Naive thymus-derived CD4-positive, alpha-beta T cell (primary cell): ENCODE data around the gene FBXO31. TPM values are rescaled to one million over a fixed set of nuclear protein-coding genes. Genes with fewer than 3 reads are reported as not detected.

Experiments used
- ATAC-seq: fragments of 150-1000 bp; cut with Tn5 transposase; 2 replicates; pipeline ENCODE4 v1.10.0; 2021; ENCODE audit warnings: mild to moderate bottlenecking, moderate library complexity
- CTCF ChIA-PET: fragments of 350-600 bp; sonication (Branson Sonifier 250); formaldehyde crosslinking; loops from one replicate; lab custom pipeline; 2021; ENCODE audit warnings: antibody characterized with exemption; lab: Charles Lee
- POLR2A ChIA-PET: fragments of 350-600 bp; sonication (Branson Sonifier 250); formaldehyde crosslinking; loops from one replicate; lab custom pipeline; 2021; ENCODE audit warnings: antibody characterized with exemption, inconsistent platforms; lab: Charles Lee
- DNase-seq, 9 donors: peaks; one replicate each; pipeline versions ENCODE4 v3.0.0 to v3.0.0-alpha.2; 2020 to 2022; ENCODE audit warnings: mixed read lengths in 1 of 9
- H3K27ac ChIP-seq: one replicate; pipeline ENCODE4 v1.7.0; 2013; ENCODE audit warnings: mild to moderate bottlenecking, low read depth, low read length, moderate library complexity
- H3K27me3 ChIP-seq, 2 donors: one replicate each; pipeline ENCODE4 v1.7.0; 2013; ENCODE audit warnings: low read length in 2 of 2, mild to moderate bottlenecking in 2 of 2, moderate library complexity in 2 of 2; ENCODE audit not compliant: control insufficient read depth in 2 of 2, insufficient read depth in 2 of 2
- H3K36me3 ChIP-seq, 3 experiments: 1 replicate in 2 of 3; 2 replicates in 1 of 3; pipeline ENCODE4 v1.7.0; 2013; ENCODE audit warnings: low read length in 3 of 3, mild to moderate bottlenecking in 3 of 3, moderate library complexity in 1 of 3; ENCODE audit not compliant: insufficient read depth in 3 of 3, control insufficient read depth in 2 of 3
- H3K4me1 ChIP-seq, 2 donors: one replicate each; pipeline ENCODE4 v1.7.0; 2013; ENCODE audit warnings: low read length in 2 of 2, mild to moderate bottlenecking in 2 of 2, moderate library complexity in 1 of 2; ENCODE audit not compliant: control insufficient read depth in 2 of 2, insufficient read depth in 2 of 2
- H3K4me3 ChIP-seq: 2 replicates; pipeline ENCODE4 v1.7.0; 2013; ENCODE audit warnings: mild to moderate bottlenecking, low read length
- H3K9me3 ChIP-seq, 3 experiments: 1 replicate in 2 of 3; 2 replicates in 1 of 3; pipeline ENCODE4 v1.7.0; 2013; ENCODE audit warnings: low read length in 3 of 3; ENCODE audit not compliant: control insufficient read depth in 2 of 3
- H3K27ac Mint-ChIP-seq, 9 donors: one replicate each; pipeline ENCODE4 v1.8.0; 2020 to 2022; ENCODE audit warnings: mixed read lengths in 9 of 9, mild to moderate bottlenecking in 8 of 9, moderate library complexity in 5 of 9, inconsistent platforms in 2 of 9
- H3K27me3 Mint-ChIP-seq, 5 donors: one replicate each; pipeline ENCODE4 v1.8.0; 2021 to 2022; ENCODE audit warnings: mixed read lengths in 5 of 5, mild to moderate bottlenecking in 1 of 5
- H3K36me3 Mint-ChIP-seq, 5 donors: one replicate each; pipeline ENCODE4 v1.8.0; 2020 to 2022; ENCODE audit warnings: mixed read lengths in 5 of 5, mild to moderate bottlenecking in 3 of 5, inconsistent platforms in 1 of 5
- H3K4me1 Mint-ChIP-seq, 7 donors: one replicate each; pipeline ENCODE4 v1.8.0; 2020 to 2022; ENCODE audit warnings: mixed read lengths in 7 of 7, mild to moderate bottlenecking in 3 of 7, inconsistent platforms in 1 of 7
- H3K4me3 Mint-ChIP-seq, 10 donors: one replicate each; pipeline ENCODE4 v1.8.0; 2020 to 2022; ENCODE audit warnings: mild to moderate bottlenecking in 10 of 10, mixed read lengths in 10 of 10, moderate library complexity in 6 of 10, inconsistent platforms in 2 of 10
- H3K9me3 Mint-ChIP-seq, 11 donors: one replicate each; pipeline ENCODE4 v1.8.0; 2020 to 2022; ENCODE audit warnings: mixed read lengths in 11 of 11, mild to moderate bottlenecking in 4 of 11, inconsistent platforms in 1 of 11, moderate library complexity in 1 of 11
- intact Hi-C, 2 donors: fragments of 100-400 bp; cut with micrococcal nuclease; formaldehyde crosslinking; loops; one replicate each; pipeline ENCODE4 v1.15.1; 2023
- polyA plus RNA-seq, 2 donors: library from polyadenylated mRNA; unstranded; fragments of 300-500 nt; fragmentation: Illumina TruSeq; gene quantifications; one replicate each; pipeline ENCODE4 v1.2.3, GENCODE V29; 2021
- total RNA-seq, 6 experiments: library from RNA in 5 of 6; stranded (reverse) in 5 of 6; gene quantifications; 1 replicate in 5 of 6; 2 replicates in 1 of 6; pipeline ENCODE4 v1.2.3 and lab custom pipeline; 2021 to 2026

FBXO31 gene
- total and polyA plus RNA-seq, 7 experiments from 2014 or later, result 16.8 to 41.9 (median 30.8) TPM

GRCh38 chr16:87338155-87338765, 45.3 kb downstream of the FBXO31 start:
- POLR2A ChIA-PET, result no interaction called here

GRCh38 chr16:87337262-87337771, 46.3 kb downstream of the FBXO31 start:
- peak overlapping the region; percentile 2 for H3K27ac ChIP-seq
- H3K27me3 ChIP-seq, result no peaks in the 10 kb centered on the region
- H3K4me3 Mint-ChIP-seq, result peak overlapping the region in 2 of 10 donors; percentile 41 to 64
- H3K9me3 ChIP-seq, result no peaks in the 10 kb centered on the region
- H3K36me3 Mint-ChIP-seq, result peaks cover 4 to 42% (median 9%) of the 10 kb centered on the region in 5 donors
- no peaks in the 10 kb centered on the region for H3K27me3 Mint-ChIP-seq
- H3K9me3 Mint-ChIP-seq, result peaks cover 0 to 3% (median 0%) of the 10 kb centered on the region in 11 donors
- peaks cover 0 to 57% (median 11%) of the 10 kb centered on the region in 3 experiments for H3K36me3 ChIP-seq
- peak overlapping the region in 8 of 9 donors; percentile 12 to 92 (median 76) for H3K27ac Mint-ChIP-seq
- ChIA-PET CTCF (no interaction called here), POLR2A (no interaction called here)
- H3K4me3 ChIP-seq, result no peak overlapping the region
- peaks cover 2 to 24% (median 19%) of the 10 kb centered on the region in 7 donors for H3K4me1 Mint-ChIP-seq
- no peak for ATAC-seq
- intact Hi-C loops, result no loop called here
- H3K4me1 ChIP-seq, result peaks cover 0 to 7% of the 10 kb centered on the region in 2 donors
- no peak for DNase-seq

More at GRCh38 chr16:87338155-87338765, 45.3 kb downstream of the FBXO31 start:
- intact Hi-C loops, result no loop called here
- peaks cover 0 to 7% of the 10 kb centered on the region in 2 donors for H3K4me1 ChIP-seq
- no peaks in the 10 kb centered on the region for H3K27me3 Mint-ChIP-seq
- H3K27ac ChIP-seq, result no peak overlapping the region
- peak overlapping the region in 4 of 9 donors; percentile 12 to 63 (median 50) for H3K27ac Mint-ChIP-seq
- H3K36me3 Mint-ChIP-seq, result peaks cover 6 to 43% (median 14%) of the 10 kb centered on the region in 5 donors
- no peak for ATAC-seq
- CTCF ChIA-PET, result no interaction called here
- H3K36me3 ChIP-seq, result peaks cover 0 to 57% (median 15%) of the 10 kb centered on the region in 3 experiments
- no peaks in the 10 kb centered on the region for H3K9me3 ChIP-seq
- no peaks in the 10 kb centered on the region for H3K27me3 ChIP-seq
- H3K4me3 Mint-ChIP-seq, result no peak overlapping the region
- H3K4me1 Mint-ChIP-seq, result peaks cover 2 to 27% (median 20%) of the 10 kb centered on the region in 7 donors
- no peak for DNase-seq
- peaks cover 0 to 3% (median 0%) of the 10 kb centered on the region in 11 donors for H3K9me3 Mint-ChIP-seq
- H3K4me3 ChIP-seq, result no peak overlapping the region

GRCh38 chr16:87336434-87337240, 46.9 kb downstream of the FBXO31 start:
- Histone ChIP-seq H3K27ac (no peak overlapping the region), H3K4me3 (no peak overlapping the region), H3K36me3 (peaks cover 0 to 56% (median 10%) of the 10 kb centered on the region in 3 experiments), H3K27me3 (no peaks in the 10 kb centered on the region), H3K9me3 (no peaks in the 10 kb centered on the region), H3K4me1 (peaks cover 0 to 7% of the 10 kb centered on the region in 2 donors)
- DNase-seq, result no peak
- peaks cover 3 to 40% (median 9%) of the 10 kb centered on the region in 5 donors for H3K36me3 Mint-ChIP-seq
- CTCF ChIA-PET, result no interaction called here
- no peak for ATAC-seq
- H3K4me1 Mint-ChIP-seq, result peaks cover 2 to 24% (median 19%) of the 10 kb centered on the region in 7 donors
- intact Hi-C loops, result no loop called here
- H3K4me3 Mint-ChIP-seq, result peak overlapping the region in 1 of 10 donors; percentile 41
- H3K9me3 Mint-ChIP-seq, result peaks cover 0 to 3% (median 0%) of the 10 kb centered on the region in 11 donors
- POLR2A ChIA-PET, result interaction anchor here (2.2 kb wide), 1 partner anchor 8 kb away, joined by 6 read pairs; no protein-coding TSS in a partner anchor
- peak overlapping the region in 5 of 9 donors; percentile 51 to 82 (median 69) for H3K27ac Mint-ChIP-seq
- H3K27me3 Mint-ChIP-seq, result no peaks in the 10 kb centered on the region

GRCh38 chr16:87335625-87336433, 47.7 kb downstream of the FBXO31 start:
- H3K27me3 Mint-ChIP-seq, result no peaks in the 10 kb centered on the region
- Histone ChIP-seq H3K36me3 (peaks cover 0 to 64% (median 6%) of the 10 kb centered on the region in 3 experiments), H3K27me3 (no peaks in the 10 kb centered on the region), H3K9me3 (no peaks in the 10 kb centered on the region), H3K4me3 (no peak overlapping the region), H3K27ac (no peak overlapping the region), H3K4me1 (peaks cover 0 to 7% of the 10 kb centered on the region in 2 donors)
- H3K9me3 Mint-ChIP-seq, result peaks cover 0 to 3% (median 0%) of the 10 kb centered on the region in 11 donors
- peak overlapping the region in 1 of 10 donors; percentile 58 for H3K4me3 Mint-ChIP-seq
- H3K27ac Mint-ChIP-seq, result peak overlapping the region in 4 of 9 donors; percentile 51 to 75 (median 62)
- peaks cover 2 to 24% (median 19%) of the 10 kb centered on the region in 7 donors for H3K4me1 Mint-ChIP-seq
- CTCF ChIA-PET, result no interaction called here
- intact Hi-C loops, result no loop called here
- POLR2A ChIA-PET, result interaction anchor here (2.2 kb wide), 1 partner anchor 9 kb away, joined by 6 read pairs; no protein-coding TSS in a partner anchor
- ATAC-seq (no peak), DNase-seq (no peak)
- peaks cover 3 to 41% (median 12%) of the 10 kb centered on the region in 5 donors for H3K36me3 Mint-ChIP-seq

- ATAC-seq (no peak), DNase-seq (no peak)
- peak overlapping the region in 2 of 9 donors; percentile 59 to 75 for H3K27ac Mint-ChIP-seq
- peaks cover 3 to 43% (median 14%) of the 10 kb centered on the region in 5 donors for H3K36me3 Mint-ChIP-seq
- intact Hi-C loops, result no loop called here
- ChIA-PET POLR2A (interaction anchor here (2.2 kb wide), 1 partner anchor 10 kb away, joined by 6 read pairs; no protein-coding TSS in a partner anchor), CTCF (no interaction called here)
- no peaks in the 10 kb centered on the region for H3K9me3 ChIP-seq
- H3K9me3 Mint-ChIP-seq, result peaks cover 0 to 3% (median 0%) of the 10 kb centered on the region in 11 donors
- H3K27ac ChIP-seq, result no peak overlapping the region
- H3K27me3 ChIP-seq, result no peaks in the 10 kb centered on the region
- peak overlapping the region in 1 of 10 donors; percentile 58 for H3K4me3 Mint-ChIP-seq
- H3K4me1 Mint-ChIP-seq, result peaks cover 2 to 21% (median 15%) of the 10 kb centered on the region in 7 donors
- H3K27me3 Mint-ChIP-seq, result no peaks in the 10 kb centered on the region
- H3K36me3 ChIP-seq, result peaks cover 0 to 73% (median 12%) of the 10 kb centered on the region in 3 experiments
- no peak overlapping the region for H3K4me3 ChIP-seq
- peaks cover 0 to 7% of the 10 kb centered on the region in 2 donors for H3K4me1 ChIP-seq
Observed at GRCh38 chr16:87334651-87335624, 48.6 kb downstream of the FBXO31 start.
